Tibial artery (tissue), 4 donors: ENCODE measurements around the gene FBXO10.

Experiments used
- DNase-seq, 2 donors: peaks; one replicate each; pipeline ENCODE4 v3.0.0-alpha.2; 2019
- H3K27ac ChIP-seq, 2 donors: fragments of 200-600 bp; sonication (generic) in 1 of 2; 1 replicate in 1 of 2; 2 replicates in 1 of 2; pipeline ENCODE4 v1.5.1; 2018 to 2019; ENCODE audit warnings: mild to moderate bottlenecking in 1 of 2
- H3K27me3 ChIP-seq, 2 donors: fragments of 200-600 bp; sonication (generic) in 1 of 2; one replicate each; pipeline versions ENCODE4 v1.5.1 to v1.6.0; 2016 to 2019
- H3K36me3 ChIP-seq, 3 donors: fragments of 200-600 bp; sonication (generic) in 2 of 3; one replicate each; pipeline ENCODE4 v1.5.1; 2016 to 2019; ENCODE audit warnings: mild to moderate bottlenecking in 2 of 3
- H3K4me1 ChIP-seq, 4 donors: fragments of 200-600 bp; sonication (generic) in 2 of 4; 1 replicate in 3 of 4; 2 replicates in 1 of 4; pipeline ENCODE4 v1.5.1; 2016 to 2019
- H3K4me3 ChIP-seq, 2 donors: fragments of 200-600 bp; sonication (generic) in 1 of 2; 1 replicate in 1 of 2; 2 replicates in 1 of 2; pipeline ENCODE4 v1.5.1; 2018 to 2019; ENCODE audit warnings: mild to moderate bottlenecking in 2 of 2
- H3K9me3 ChIP-seq, 3 donors: fragments of 200-600 bp; sonication (generic) in 1 of 3; one replicate each; pipeline ENCODE4 v1.5.1; 2016 to 2019
- intact Hi-C: fragments of 100-400 bp; cut with DNase I; formaldehyde crosslinking; loops from one replicate; pipeline ENCODE4 v1.15.0; 2023; ENCODE audit warnings: low total_unique reads
- TF ChIP-seq, protein P1 (sequence below), 2 experiments: fragments of 200-600 bp in 1 of 2; fragments of 450-650 bp in 1 of 2; IDR thresholded peaks; one replicate each; pipeline ENCODE4 v1.5.1; 2017 to 2019; ENCODE audit warnings: antibody characterized with exemption in 2 of 2, mild to moderate bottlenecking in 1 of 2, moderate library complexity in 1 of 2

Gene FBXO10

DNA sequence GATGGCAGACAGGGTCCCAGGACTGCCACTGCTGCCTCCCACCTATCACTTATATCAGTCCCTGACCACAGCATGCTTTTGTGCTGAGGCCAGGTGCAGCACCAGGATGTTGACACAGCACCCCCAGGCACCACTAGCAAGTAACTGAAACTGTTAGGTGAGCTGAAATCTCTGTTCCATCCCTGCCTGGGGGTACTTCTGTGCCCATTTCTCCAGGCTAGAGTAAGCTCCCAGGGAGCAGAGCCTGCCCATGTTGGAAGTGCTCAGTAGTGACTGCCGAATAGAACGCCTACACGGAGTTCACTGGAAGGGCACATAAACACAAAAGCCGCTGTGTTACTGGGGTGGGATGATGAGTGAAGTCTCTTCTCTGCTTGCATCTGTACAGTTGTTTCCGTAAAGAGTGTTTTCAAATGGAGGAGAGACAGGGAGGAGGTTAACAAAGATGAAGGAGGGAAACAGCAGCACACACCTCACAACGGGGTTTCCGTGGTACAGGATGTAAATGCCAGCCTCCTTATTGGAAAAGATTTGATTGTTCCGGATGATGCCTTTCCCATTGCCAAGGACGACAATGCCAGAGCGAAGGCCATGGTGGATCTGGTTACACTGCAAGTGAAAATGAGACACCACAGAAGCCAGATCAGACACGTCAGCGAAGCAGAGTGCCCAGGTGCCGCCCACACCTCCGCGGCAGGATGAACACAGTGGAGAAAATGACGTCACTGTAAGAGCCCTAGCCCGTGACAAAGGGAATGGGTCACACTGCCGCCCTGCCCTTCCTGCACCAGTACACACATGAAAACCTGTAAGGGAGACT is 47.3 kb downstream of the FBXO10 start:
- no peaks in the 10 kb centered on the region for H3K4me1 ChIP-seq
- H3K27ac ChIP-seq = no peak overlapping the region
- peaks cover 40 to 60% (median 51%) of the 10 kb centered on the region in 3 donors for H3K36me3 ChIP-seq
- H3K9me3 ChIP-seq = no peaks in the 10 kb centered on the region
- no peaks in the 10 kb centered on the region for H3K27me3 ChIP-seq
- no peak for DNase-seq
- H3K4me3 ChIP-seq = no peak overlapping the region
- TF ChIP-seq, protein P1, sequence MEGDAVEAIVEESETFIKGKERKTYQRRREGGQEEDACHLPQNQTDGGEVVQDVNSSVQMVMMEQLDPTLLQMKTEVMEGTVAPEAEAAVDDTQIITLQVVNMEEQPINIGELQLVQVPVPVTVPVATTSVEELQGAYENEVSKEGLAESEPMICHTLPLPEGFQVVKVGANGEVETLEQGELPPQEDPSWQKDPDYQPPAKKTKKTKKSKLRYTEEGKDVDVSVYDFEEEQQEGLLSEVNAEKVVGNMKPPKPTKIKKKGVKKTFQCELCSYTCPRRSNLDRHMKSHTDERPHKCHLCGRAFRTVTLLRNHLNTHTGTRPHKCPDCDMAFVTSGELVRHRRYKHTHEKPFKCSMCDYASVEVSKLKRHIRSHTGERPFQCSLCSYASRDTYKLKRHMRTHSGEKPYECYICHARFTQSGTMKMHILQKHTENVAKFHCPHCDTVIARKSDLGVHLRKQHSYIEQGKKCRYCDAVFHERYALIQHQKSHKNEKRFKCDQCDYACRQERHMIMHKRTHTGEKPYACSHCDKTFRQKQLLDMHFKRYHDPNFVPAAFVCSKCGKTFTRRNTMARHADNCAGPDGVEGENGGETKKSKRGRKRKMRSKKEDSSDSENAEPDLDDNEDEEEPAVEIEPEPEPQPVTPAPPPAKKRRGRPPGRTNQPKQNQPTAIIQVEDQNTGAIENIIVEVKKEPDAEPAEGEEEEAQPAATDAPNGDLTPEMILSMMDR (IDR thresholded peaks at IDR 0.05) = no peak
- intact Hi-C loops = no loop called here

DNA sequence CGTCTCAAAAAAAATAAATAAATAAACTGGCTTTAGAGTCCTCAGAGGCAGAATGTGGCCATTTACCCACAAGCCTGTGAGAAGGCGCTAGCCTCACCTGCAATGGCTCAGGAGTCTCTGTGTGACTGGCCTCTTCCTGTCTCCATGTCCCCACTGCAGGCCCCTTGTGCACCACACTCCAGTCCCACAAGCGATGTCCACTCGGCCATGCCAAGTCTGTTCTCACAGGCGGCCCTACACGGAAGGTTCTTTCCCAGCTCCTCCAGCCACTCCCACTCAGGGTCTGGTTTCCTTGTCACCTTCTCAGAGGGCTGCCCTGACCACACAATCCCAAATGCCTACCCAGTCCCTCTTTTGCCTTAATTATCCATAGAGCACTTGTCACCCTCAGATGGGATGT is 52.3 kb downstream of the FBXO10 start:
- Histone ChIP-seq H3K4me3 (no peak overlapping the region), H3K4me1 (no peaks in the 10 kb centered on the region), H3K27me3 (no peaks in the 10 kb centered on the region), H3K27ac (no peak overlapping the region), H3K9me3 (no peaks in the 10 kb centered on the region), H3K36me3 (peaks cover 42 to 80% (median 70%) of the 10 kb centered on the region in 3 donors)
- no peak for DNase-seq
- intact Hi-C loops = no loop called here
- TF ChIP-seq, protein P1 (IDR thresholded peaks at IDR 0.05) = no peak

DNA sequence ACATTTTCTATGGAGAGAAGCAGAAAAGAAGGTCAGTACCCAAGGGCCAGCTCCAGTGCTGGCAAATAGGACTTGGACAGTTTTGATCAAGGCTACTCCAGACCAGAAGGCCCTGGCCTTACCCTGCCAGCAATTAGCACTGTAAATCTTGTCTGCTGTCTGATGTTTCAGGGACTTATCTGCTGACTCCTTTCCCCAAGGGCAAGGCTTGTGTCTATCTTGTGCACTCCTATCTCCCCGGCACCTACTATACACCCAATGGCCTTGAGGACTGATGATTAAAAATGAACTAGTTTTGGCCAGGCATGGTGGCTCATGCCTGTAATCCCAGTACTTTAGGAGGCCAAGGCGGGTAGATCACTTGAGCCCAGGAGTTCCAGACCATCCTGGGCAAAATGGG is 53.2 kb downstream of the FBXO10 start:
- peaks cover 38 to 82% (median 68%) of the 10 kb centered on the region in 3 donors for H3K36me3 ChIP-seq
- intact Hi-C loops = no loop called here
- TF ChIP-seq, protein P1 (IDR thresholded peaks at IDR 0.05) = no peak

DNA sequence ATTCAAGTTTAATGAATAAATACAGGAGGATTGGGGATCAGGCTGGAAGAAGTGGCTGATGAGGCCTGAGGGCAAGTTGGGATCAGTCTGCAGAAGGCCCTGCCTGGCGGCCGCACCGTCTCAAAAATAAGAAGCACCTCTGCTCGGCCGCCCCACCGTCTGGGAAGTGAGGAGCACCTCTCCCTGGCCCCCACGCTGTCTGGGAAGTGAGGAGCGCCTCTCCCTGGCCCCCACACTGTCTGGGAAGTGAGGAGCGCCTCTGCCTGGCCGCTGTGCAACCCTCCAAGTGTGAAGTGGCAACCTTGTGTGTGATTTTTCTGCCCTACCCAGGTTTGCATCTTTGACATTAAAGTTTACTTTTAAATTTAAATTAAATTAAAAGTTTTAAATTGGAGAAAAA is 55.1 kb downstream of the FBXO10 start:
- Histone ChIP-seq H3K4me1 (no peaks in the 10 kb centered on the region), H3K9me3 (no peaks in the 10 kb centered on the region), H3K4me3 (no peak overlapping the region), H3K36me3 (peaks cover 34 to 80% (median 65%) of the 10 kb centered on the region in 3 donors), H3K27me3 (no peaks in the 10 kb centered on the region), H3K27ac (no peak overlapping the region)
- intact Hi-C loops = no loop called here
- DNase-seq = no peak
- TF ChIP-seq, protein P1 (IDR thresholded peaks at IDR 0.05) = no peak

More for the DNA sequence above, 53.2 kb downstream of the FBXO10 start:
- Histone ChIP-seq H3K9me3 (no peaks in the 10 kb centered on the region), H3K4me1 (no peaks in the 10 kb centered on the region), H3K4me3 (no peak overlapping the region), H3K27ac (no peak overlapping the region), H3K27me3 (no peaks in the 10 kb centered on the region)
- no peak for DNase-seq

DNA sequence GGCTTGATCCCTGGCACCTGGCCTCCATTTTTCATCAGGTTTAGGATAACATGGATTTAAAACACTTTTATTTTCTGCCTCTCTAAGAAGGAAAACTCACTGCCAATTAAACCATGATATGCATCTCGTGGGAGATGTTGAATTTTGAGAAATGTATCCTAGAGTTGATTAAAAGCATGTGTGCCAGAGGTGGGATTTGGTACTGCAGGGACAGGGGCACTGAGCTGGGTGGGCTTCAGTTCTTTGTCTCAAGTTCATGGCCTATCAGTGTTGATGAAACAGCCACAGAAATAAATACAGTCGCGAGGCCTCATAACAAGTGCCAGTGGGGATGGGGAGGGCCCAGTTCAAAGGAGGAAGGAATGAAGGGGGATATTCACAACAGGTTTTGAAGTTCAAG is 55.5 kb downstream of the FBXO10 start:
- H3K4me3 ChIP-seq = no peak overlapping the region
- TF ChIP-seq, protein P1 (IDR thresholded peaks at IDR 0.05) = no peak
- no peak for DNase-seq
- H3K4me1 ChIP-seq = no peaks in the 10 kb centered on the region
- no peak overlapping the region for H3K27ac ChIP-seq
- intact Hi-C loops = no loop called here
- H3K27me3 ChIP-seq = no peaks in the 10 kb centered on the region
- peaks cover 34 to 81% (median 62%) of the 10 kb centered on the region in 3 donors for H3K36me3 ChIP-seq
- no peaks in the 10 kb centered on the region for H3K9me3 ChIP-seq
